ENCODE results near the gene CAPN14. TPM values are rescaled to one million over a fixed set of nuclear protein-coding genes. Genes with fewer than 3 reads are reported as not detected.

The CAPN14 gene
- total RNA-seq, 1 experiment from 2014 or later: not detected

DNA sequence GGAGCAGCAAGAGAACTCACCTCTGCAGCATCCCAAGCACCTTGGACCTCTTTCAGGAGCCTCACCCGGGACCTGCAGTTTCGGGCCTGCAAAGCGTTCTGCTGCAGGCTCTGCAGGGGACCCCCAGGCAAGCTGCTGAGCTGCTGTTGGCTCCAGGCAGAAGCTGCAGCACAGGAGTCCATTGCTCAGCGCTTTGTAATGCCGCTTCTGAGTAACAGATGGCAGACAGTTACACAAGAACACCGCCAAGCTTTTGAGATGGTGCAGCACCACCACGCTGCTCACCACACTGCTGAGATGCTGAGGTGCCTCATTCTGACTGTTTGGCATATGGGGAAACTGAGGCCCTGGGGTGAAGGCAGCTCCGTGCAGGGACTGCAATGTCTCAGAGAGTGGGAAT is 77.2 kb downstream of the CAPN14 start:
- TF ChIP-seq EZH2 (IDR thresholded peaks at IDR 0.05; ENCODE audit: low read length, unreplicated experiment) (no peak), EZH2phosphoT487 (IDR thresholded peaks at IDR 0.05; ENCODE audit: borderline replicate concordance, low read length) (no peak)
- TF ChIP-seq, protein P1, sequence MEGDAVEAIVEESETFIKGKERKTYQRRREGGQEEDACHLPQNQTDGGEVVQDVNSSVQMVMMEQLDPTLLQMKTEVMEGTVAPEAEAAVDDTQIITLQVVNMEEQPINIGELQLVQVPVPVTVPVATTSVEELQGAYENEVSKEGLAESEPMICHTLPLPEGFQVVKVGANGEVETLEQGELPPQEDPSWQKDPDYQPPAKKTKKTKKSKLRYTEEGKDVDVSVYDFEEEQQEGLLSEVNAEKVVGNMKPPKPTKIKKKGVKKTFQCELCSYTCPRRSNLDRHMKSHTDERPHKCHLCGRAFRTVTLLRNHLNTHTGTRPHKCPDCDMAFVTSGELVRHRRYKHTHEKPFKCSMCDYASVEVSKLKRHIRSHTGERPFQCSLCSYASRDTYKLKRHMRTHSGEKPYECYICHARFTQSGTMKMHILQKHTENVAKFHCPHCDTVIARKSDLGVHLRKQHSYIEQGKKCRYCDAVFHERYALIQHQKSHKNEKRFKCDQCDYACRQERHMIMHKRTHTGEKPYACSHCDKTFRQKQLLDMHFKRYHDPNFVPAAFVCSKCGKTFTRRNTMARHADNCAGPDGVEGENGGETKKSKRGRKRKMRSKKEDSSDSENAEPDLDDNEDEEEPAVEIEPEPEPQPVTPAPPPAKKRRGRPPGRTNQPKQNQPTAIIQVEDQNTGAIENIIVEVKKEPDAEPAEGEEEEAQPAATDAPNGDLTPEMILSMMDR (conservative IDR thresholded peaks at IDR 0.05; ENCODE audit: low read depth, low read length): no peak
- H3K4me2 ChIP-seq (ENCODE audit: low read length): no peak overlapping the region
- ChIA-PET POLR2A (ENCODE audit: unreplicated experiment) (no interaction called here), CTCF (no interaction called here)
- DNase-seq (no peak), ATAC-seq (no peak)
- BruUV-seq (replicated peaks): no TSS peak
- H3K27me3 ChIP-seq (ENCODE audit: low read length): peaks cover 48% of the 10 kb centered on the region
- intact Hi-C loops (cut with micrococcal nuclease): no loop called here
- H3K4me3 ChIP-seq (ENCODE audit: low read length): no peak overlapping the region
- H3F3A ChIP-seq (ENCODE audit: low read length, unreplicated experiment): no peaks in the 10 kb centered on the region
- peaks cover 12% of the 10 kb centered on the region; the same call in 1 of the 2 replicates for H3K79me2 ChIP-seq (ENCODE audit: low read length)
- H3K36me3 ChIP-seq (ENCODE audit: low read depth, low read length): no peaks in the 10 kb centered on the region
- no peak overlapping the region for H3K27ac ChIP-seq (ENCODE audit: low read length)
- no peak overlapping the region for H3K9ac ChIP-seq (ENCODE audit: low read length)
- peaks cover 3% of the 10 kb centered on the region; the same call in 1 of the 2 replicates for H3K4me1 ChIP-seq (ENCODE audit: insufficient read depth, low read length)
- H2AFZ ChIP-seq (ENCODE audit: low read length): no peak overlapping the region
- no peaks in the 10 kb centered on the region for H4K20me1 ChIP-seq (ENCODE audit: low read length)
- H3K9me3 ChIP-seq (ENCODE audit: low read length): no peaks in the 10 kb centered on the region
- H3K9me2 ChIP-seq (replicated peaks; ENCODE audit: low read length): no peaks in the 10 kb centered on the region

DNA sequence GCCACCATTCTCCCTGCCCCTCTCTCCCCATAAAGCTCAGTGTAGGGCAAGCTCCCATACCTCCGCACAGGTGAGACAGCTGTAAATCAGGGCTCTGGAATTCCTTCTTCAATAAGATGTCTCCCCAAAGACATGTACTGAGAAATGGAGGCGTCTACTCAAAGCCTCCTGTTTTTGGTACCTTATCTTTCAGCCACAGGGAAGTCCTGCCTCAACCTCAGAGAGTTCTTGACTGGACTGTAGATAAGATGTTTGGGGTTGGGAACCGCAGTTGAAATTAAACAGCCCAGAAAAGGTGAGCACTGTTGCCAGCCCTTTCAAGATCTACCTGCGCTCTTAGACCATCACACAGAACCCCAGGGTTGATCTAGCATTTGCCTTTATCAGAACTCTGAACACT is 77.6 kb downstream of the CAPN14 start:
- POLR2A ChIA-PET (ENCODE audit: unreplicated experiment): no interaction called here
- TF ChIP-seq, protein P1 (conservative IDR thresholded peaks at IDR 0.05; ENCODE audit: low read depth, low read length): no peak
- TF ChIP-seq EZH2phosphoT487 (IDR thresholded peaks at IDR 0.05; ENCODE audit: borderline replicate concordance, low read length) (no peak), EZH2 (IDR thresholded peaks at IDR 0.05; ENCODE audit: low read length, unreplicated experiment) (no peak)
- ATAC-seq (no peak), DNase-seq (no peak)
- intact Hi-C loops (cut with micrococcal nuclease): no loop called here
- Histone ChIP-seq H4K20me1 (ENCODE audit: low read length) (no peaks in the 10 kb centered on the region), H3K4me2 (ENCODE audit: low read length) (no peak overlapping the region), H3F3A (ENCODE audit: low read length, unreplicated experiment) (no peaks in the 10 kb centered on the region), H3K27me3 (ENCODE audit: low read length) (peaks cover 47% of the 10 kb centered on the region), H3K79me2 (ENCODE audit: low read length) (peaks cover 14% of the 10 kb centered on the region; the same call in 1 of the 2 replicates), H3K9me2 (replicated peaks; ENCODE audit: low read length) (no peaks in the 10 kb centered on the region), H3K9me3 (ENCODE audit: low read length) (no peaks in the 10 kb centered on the region), H3K9ac (ENCODE audit: low read length) (no peak overlapping the region), H3K4me1 (ENCODE audit: insufficient read depth, low read length) (peaks cover 3% of the 10 kb centered on the region; the same call in 1 of the 2 replicates), H3K4me3 (ENCODE audit: low read length) (no peak overlapping the region), H2AFZ (ENCODE audit: low read length) (no peak overlapping the region), H3K27ac (ENCODE audit: low read length) (no peak overlapping the region), H3K36me3 (ENCODE audit: low read depth, low read length) (no peaks in the 10 kb centered on the region)
- CTCF ChIA-PET: no interaction called here
- no TSS peak for BruUV-seq (replicated peaks)

DNA sequence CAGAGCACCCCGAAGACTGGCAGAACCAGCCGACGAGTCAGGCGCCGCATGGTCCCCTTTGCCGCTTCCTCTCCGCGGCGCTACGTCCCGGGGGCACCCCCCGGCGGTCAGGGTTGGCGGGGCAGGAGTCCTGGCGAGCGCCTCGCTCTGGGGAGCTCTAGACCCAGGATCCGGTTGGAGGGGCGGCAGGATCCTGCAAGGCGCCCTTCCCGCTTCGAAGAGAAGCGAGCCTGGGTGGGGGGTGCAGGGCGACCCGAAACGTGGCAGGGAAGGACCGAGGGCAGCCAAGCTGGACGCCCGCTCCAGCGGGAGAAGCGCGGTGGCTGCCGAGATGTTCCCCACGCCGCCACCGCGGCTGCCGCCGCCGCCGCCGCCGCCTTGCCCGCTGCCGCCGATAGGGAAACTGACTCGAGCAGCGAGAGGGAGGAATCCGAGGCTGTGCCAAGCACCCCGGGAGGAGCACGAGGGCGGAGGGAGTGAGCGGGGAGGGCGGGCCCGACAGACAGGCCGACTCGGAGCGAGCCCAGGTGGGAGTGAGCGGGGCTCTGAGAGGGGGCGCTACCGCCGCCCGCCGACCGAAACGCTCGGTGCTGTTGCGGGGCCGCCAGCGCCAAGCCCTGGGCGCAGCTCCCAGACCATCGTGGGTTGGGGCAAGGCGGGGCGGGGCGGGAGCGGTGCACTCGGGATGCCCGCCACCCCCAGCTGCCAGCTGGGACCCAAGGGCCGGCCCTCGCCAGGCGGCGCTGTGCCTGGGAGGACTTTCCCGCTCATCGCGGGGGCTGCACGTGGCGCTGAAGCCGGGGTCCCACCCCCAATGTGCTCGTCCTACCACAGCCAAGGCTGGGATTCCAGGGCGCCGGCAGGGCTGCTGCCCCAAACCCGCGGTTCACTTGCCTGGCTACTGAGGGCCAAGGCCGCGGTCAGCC is 79.0 kb downstream of the CAPN14 start, which contains the start of gene GALNT14:
Gene GALNT14 (minus strand): TSS at position 404 of the 926 bp plus-strand sequence. CDS start 354 bp downstream, at position 50.
- no peaks in the 10 kb centered on the region for H3F3A ChIP-seq (ENCODE audit: low read length, unreplicated experiment)
- H4K20me1 ChIP-seq (ENCODE audit: low read length): no peaks in the 10 kb centered on the region
- intact Hi-C loops (cut with micrococcal nuclease): no loop called here
- no TSS peak for BruUV-seq (replicated peaks)
- peaks cover 3% of the 10 kb centered on the region; the same call in 1 of the 2 replicates for H3K4me1 ChIP-seq (ENCODE audit: insufficient read depth, low read length)
- H3K36me3 ChIP-seq (ENCODE audit: low read depth, low read length): no peaks in the 10 kb centered on the region
- H3K27ac ChIP-seq (ENCODE audit: low read length): no peak within 1 kb of the TSS
- DNase-seq (peak; percentile 54), ATAC-seq (peak; percentile 65)
- TF ChIP-seq, protein P1 (conservative IDR thresholded peaks at IDR 0.05; ENCODE audit: low read depth, low read length): peak; percentile 50; the same call in 1 of the 2 replicates
- TF ChIP-seq EZH2phosphoT487 (IDR thresholded peaks at IDR 0.05; ENCODE audit: borderline replicate concordance, low read length) (no peak), EZH2 (IDR thresholded peaks at IDR 0.05; ENCODE audit: low read length, unreplicated experiment) (peak; percentile 19)
- H3K4me2 ChIP-seq (ENCODE audit: low read length): peak within 1 kb of the TSS; percentile 83
- peak within 1 kb of the TSS; percentile 52 for H3K9ac ChIP-seq (ENCODE audit: low read length)
- H3K9me3 ChIP-seq (ENCODE audit: low read length): no peaks in the 10 kb centered on the region
- H3K27me3 ChIP-seq (ENCODE audit: low read length): peaks cover 43% of the 10 kb centered on the region
- peak within 1 kb of the TSS; percentile 56 for H2AFZ ChIP-seq (ENCODE audit: low read length)
- H3K4me3 ChIP-seq (ENCODE audit: low read length): peak within 1 kb of the TSS; percentile 67
- POLR2A ChIA-PET (ENCODE audit: unreplicated experiment): no interaction called here
- H3K9me2 ChIP-seq (replicated peaks; ENCODE audit: low read length): no peaks in the 10 kb centered on the region
- H3K79me2 ChIP-seq (ENCODE audit: low read length): peaks cover 20% of the 10 kb centered on the region
- CTCF ChIA-PET: no interaction called here

Measured in PC-3 (cell line).